NAMALWA (cell line): Measurements from ENCODE around the gene CNTN2.

Experiments
- DNase-seq: peaks from one replicate; pipeline ENCODE4 v3.0.0-alpha.2; 2015; ENCODE audit warnings: low spot score

Gene CNTN2

DNA sequence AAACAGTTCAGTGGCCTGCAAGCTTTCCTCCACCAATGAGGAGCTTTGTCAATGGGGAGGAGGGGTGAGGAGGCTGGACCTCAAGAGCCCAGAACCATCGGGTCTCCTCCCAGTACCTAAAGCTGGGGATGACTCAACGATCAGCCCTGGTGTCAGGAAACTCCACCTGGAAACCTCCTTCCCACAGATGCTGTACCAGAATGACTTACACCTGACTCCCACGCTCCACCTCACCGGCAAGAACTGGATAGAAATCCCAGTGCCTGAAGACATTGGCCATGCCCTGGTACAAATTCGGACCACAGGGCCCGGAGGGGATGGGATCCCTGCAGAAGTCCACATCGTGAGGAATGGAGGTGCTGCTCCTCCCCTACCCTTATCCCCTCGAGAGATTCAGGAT lies 29.9 kb downstream of the CNTN2 start:
- no peak for DNase-seq

DNA sequence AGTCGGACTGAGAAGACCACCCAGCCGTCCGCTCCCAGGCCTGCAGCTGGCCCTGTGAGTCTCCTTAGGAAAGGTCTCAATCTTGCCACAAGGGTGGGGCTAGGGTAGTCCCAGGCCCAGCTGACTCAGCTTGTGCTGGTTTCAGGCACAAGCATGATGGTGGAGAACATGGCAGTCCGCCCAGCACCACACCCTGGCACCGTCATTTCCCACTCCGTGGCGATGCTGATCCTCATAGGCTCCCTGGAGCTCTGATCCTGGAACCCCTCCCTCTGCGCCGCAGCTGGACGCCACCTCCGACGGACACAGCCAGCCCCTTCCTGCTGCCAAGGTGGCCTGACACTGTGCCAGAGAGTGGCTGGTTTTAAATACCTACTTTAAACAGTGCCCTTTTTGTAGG lies 30.5 kb downstream of the CNTN2 start:
- no peak for DNase-seq

DNA sequence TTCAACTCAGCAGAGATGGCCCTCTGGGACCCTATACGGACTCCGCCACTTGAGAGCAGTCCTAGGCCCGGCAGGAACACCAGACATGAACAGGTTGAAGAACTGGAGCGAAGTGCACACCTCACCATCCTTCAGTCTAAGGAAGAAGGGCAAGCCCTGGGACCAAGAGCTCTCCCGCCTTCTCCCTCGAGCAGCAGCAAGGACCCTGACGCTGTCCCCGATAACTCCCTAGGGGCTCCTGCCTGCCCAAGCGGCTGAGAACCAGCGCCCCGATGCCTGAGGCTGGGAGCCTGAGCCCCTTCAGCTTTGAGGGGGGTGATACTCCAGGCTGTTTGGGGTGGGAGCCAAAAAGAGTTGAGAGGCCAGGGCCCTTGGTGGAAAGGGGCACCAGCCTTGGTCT lies 31.1 kb downstream of the CNTN2 start:
- no peak for DNase-seq

DNA sequence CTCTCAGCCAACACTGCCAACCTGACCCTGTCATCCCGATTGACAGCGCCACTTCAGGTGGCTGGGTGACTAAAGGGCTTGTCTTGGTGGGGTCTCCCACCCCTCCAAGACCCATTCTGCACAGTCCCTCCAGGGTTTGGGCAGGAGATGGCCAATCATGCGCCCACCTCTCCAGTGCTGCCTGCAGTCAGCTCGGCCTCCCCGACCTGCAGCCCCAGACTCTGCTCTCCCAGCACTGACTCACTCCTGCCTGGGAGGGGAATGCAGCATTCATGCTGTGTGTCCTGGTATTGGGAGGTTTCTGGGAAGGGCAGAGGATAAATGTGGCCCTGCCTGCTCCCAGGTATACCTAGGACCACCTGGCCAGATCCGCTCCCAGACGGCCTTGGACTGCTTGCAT lies 31.5 kb downstream of the CNTN2 start:
- DNase-seq = no peak

DNA sequence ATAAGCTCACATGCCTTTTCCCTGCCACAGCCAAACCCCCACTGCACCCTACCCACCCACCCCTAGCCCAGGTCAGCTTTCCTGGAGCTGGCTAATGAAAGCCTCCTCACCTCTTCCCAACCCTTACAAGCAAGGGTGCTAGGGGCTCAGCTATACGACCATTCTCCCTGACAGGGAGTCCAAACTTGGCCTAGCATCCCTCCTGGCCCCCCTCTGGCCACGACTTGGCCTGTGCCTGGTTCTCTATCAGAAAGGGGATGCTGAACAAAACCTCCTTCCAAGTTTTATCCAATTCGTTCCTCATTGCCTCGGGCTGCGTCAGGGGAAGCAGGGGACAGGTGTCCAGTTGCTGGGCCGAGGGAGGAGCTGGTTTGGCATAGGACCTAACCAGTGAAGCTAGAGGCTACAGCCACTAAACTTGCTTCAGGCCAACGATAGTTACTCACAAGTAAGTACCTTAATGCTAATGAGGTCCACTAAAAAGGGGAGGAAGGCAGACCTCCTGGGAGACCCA lies 32.7 kb downstream of the CNTN2 start:
- no peak for DNase-seq

DNA sequence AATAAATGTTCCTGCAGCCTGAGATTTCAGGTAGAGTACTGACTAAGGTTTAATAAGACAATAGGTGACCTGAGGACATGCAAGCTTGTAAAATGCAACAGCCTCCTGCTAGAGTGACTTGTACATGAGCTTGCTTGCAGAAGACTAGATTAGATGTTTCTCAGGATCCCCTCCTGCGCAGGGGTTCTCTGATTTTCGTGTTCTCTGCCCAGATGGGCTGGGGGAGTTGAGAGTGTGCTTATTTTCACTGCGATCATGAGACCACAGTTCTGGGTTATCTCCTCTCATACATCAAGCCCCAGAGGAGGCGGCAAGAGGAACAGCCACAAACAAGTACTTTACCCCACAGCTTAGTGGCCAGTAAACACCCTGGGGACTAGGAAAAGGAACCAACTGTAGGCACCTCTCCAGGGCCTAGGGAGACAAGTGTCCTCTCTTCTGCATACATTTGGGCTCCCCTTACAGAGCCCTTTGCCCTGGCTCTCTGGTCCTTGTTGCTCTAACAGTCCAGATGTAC lies 33.3 kb downstream of the CNTN2 start:
- DNase-seq = no peak

DNA sequence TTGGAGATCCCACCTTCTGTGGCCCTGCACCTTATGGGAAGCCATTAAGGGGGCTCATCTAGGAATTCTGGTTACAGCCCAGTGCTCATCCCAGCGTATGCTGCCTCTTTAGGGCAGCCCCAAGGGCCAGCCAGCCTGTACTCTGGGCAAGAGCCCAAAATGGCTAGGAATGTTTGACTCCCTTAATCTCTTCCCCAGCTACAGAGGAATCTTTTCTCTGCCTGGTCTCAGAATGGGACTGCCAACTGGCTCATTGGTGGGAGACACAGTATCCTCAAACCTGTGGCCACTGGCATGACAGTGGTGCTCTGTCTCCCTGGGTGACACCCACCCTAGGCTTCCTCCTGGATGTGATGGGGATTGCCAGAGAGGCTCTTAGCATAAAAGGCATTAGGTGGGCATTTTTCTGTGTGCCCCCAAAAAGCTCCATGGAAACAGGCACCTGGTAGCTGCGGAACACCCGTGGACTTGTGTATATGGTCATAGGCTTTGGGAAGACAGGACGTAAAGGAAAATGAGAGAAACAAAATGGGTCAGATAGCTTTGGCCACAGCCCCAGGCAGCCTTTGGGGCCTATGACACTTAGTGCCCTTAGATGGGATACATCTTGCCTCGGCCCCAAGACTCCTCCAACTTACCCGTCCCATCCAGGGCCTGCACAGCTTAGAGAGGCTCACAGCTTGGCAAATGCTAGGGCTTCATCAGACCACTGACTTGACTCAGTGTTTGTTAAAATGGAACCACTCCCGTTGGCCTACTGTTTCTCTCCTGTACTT lies 34.3 kb downstream of the CNTN2 start:
- DNase-seq = no peak

DNA sequence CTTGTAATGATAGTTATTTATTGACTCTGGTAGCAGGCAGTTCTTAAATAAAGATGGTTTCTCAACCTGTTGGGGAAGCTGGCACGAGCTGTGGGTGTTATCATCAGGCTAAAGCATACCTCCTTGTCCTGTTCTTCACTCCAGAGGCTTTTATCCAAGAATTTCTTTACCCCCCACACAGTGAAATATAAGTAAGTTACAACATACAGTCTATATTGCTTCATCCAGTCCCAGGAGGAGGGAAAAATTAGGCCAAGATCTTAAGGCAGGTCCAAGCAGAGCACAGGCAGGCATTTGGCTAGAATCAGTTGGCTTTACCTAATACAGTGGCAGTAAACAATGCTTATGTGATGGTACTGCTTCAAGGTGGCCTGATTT lies 34.9 kb downstream of the CNTN2 start:
- no peak for DNase-seq

DNA sequence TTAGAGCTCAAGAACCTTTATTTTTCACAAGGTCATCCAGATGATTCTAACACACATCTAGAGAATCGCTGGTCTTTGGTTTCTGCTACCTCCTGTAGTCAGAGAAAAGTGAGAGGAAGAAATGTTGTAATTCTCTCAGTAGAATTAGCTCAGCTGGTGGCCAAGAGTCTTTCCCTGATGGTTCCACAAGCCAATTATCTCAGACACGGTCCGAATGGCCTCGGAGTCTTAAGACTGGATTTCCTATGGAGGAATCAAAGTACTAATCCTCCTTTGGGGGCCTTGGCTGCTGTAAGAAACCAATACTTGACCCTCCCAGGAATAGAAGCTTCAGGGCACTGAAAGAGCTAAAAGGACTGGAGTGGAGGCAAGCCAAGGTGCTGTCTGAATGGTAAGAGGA lies 39.4 kb downstream of the CNTN2 start:
- no peak for DNase-seq

DNA sequence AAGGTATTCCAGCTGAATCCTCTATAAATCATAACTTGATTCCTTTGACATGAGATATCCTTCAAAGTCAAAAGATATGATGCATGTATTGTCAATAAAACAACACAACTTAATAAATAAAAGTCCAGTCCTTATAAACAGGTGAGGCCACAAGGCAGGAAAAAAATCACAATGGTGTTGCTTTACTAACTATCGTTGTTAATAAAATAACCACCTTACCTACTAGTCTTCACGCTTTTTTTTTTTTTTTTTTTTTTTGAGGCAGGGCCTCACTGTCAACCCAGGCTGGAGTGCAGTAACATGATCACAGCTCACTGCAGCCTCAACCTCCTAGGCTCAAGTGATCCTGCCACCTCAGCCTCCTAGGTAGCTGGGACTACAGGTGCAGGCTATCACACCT lies 41.3 kb downstream of the CNTN2 start, which contains the start of gene TMEM81:
Gene TMEM81 (minus strand): TSS at position 101 of the 400 bp plus-strand sequence. CDS start 140 bp downstream, outside the sequence.
- DNase-seq = no peak

DNA sequence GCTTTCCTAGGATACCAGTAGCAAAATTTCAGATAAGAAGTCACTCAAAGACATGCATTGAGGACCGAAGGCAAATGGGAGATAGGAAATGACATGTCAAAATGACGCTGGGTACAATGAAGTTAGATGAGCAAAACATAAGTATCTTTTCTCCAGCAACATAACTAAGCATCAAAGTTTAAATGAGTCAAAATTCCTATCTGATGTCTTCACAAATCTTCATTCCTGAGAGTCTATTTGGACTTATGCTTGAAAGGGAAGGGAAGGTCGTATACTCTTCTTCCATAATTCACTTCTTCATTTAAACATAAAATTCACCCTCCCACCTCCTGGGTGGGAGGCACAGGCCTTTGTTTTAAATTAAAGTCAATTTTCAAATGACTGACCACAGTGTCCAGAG lies 45.3 kb downstream of the CNTN2 start:
- DNase-seq = no peak

DNA sequence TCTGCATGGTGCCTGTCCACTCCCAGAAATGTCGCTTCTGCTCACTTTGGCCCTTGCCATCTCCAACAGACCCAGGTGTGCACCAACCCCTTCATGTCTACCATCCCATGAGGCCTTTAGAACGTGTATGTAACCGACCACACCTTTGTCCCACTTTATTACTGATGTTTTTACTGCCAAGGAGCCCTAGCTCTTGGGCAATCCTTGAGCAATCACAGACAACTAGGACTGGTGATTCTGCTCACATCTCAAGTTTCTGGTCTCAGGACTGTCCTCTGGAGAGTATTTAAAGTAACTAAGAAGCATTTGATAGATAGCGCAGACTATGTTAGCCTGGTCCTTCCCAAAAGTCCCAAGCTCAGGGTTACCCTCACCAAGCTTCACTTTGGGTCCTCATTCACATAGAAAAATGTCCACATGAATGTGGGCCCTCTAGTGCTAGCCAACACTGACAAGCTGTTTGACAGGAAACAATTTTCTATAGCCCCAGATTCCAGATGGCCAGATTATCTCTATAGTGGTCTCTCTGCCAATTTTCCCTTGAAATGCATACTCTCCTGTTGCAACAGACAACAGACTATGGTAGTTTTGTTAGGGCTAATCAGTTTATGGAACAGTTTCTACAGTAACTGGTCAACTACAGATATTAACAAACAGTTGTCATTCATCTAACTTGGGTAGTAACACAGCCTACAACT lies 48.2 kb downstream of the CNTN2 start:
- DNase-seq = no peak

DNA sequence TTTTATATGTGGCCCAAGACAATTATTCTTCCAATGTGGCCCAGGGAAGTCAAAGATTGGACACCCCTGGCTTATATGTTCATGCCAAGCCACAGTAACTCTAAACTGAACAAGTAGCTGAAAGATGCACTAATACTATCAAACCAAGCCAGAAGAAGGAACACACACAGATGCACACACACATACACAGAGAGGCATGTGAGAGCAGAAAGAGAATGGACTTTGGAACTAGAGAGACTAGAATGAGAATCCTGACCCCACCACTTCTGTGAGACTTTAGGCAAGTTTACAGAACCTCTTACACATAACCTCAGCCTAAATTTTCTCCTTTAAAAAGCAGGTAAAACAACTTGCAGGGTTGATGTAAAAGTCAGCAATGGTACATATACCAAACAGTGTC lies 52.4 kb downstream of the CNTN2 start:
- no peak for DNase-seq

DNA sequence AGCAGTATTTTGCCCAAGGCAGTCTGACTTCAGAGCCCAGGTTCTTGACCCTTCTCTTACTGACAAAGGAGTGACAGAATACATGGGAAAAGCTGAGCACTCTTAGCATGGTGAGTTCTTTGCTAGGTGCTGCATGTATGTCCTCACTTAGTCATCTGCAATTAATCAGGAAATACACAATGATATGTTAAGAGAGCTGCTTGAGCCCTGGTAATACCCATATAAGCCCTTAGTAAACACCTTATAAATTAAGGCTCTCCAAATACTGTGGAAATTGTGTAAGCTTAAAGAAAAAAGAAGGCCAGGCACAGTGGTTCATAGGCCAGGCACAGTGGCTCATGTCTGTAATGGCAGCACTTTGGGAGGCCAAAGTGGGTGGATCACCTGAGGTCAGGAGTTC lies 55.2 kb downstream of the CNTN2 start:
- no peak for DNase-seq

DNA sequence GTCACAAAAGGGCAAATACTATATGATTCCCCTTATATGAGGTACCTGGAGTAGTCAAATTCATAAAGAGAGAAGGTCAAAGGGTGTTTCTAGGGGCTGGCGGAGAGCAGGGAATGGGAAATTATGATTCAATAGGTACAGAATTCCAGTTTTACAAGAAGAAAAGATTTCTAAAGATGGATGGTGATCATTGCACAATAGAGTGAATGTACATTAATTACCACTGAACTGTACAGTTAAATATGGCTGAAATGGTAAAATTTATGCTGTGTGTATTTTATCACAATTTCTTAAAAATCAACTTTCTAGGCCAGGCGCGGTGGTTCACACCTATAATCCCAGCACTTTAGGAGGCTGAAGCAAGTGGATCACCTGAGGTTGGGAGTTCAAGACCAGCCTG lies 59.4 kb downstream of the CNTN2 start:
- no peak for DNase-seq

DNA sequence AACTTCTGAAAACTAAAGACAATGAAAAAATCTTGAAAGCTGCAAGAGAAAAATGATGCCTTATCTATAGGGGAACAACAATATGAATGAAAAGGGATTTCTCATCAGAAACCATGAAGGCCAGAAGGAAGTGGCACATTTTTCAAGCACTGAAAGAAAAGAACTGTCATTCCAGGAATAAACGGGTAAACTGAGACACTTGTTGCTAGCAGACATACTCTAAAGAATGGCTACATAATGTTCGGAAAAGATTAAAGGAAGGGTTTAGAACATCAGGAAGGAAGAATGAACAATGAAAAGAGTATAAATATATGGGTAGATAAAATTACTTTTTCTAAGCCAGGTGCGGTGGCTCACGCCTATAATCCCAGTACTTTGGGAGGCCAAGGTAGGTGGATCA lies 64.3 kb downstream of the CNTN2 start:
- no peak for DNase-seq

DNA sequence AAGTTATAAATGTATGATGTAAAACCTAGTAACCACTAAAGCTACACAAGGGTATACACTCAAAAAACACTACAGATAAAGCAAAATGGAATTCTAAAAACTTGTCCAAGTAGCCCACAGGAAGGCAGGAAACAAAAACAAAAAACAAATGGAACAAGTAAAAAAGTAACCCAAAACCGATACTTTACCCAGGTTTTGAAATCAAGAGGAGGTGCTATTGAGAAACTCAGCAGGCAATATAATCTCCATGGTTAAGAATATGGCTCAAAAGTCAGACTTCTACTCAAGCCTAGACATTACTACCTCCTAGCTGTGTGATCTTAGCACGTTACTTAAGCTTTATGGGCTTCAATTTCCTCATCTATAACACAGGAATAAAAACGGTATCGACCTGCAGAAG lies 65.5 kb downstream of the CNTN2 start:
- no peak for DNase-seq

DNA sequence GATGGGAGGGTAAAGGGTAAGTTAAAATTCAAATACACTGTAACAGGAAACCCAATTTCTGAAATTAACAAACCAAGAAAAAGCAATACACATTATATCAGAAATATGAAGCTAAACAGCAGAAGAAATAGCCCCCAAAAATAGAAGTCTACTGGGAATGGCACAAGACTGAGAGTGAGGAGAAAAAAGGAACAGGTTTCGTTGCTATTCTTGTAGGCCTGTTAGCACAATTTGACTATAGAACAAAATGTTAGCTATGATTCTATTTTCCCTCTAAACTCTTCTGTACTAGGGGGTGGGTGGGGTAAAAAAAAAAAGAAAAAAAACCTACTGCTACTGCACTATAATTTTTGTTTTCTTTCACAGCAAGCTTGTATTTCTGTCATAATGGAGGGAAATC lies 66.3 kb downstream of the CNTN2 start:
- DNase-seq = no peak

DNA sequence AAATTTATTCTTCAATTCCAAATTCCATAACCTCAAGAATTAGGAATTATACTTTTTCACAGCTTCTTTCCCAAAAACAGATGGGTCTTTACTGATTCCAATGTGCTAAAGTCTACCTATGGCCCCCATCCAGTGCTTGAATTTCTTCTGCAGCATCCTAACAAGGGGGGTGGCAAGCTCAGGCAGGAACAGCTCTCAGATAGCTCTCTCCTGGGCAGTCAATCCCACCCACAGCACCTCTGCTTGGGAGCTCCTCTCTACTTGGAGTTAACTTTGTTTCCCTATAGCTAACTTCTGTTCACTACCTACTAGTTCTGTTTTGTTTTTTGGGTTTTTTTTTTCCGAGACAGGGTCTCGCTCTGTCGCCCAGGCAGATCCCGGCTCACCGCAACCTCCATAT lies 66.7 kb downstream of the CNTN2 start:
- DNase-seq = no peak

DNA sequence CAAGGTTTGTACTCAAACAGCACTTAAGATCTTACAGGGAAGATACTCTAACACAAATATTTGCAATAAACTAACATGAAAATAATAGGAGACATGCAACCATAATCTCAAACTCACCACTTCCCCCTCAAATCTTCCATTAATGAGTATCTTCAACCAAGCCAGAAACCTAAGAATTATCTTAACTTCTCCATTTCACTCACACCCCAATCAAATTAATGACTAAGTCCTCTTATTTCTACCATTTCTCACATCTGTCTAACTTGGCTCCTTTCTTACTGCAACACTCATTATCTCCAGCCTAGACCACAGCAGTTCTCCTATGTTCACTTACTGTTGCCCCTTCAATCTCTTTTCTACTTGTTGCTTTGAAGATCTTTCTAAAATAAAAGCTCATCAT lies 68.3 kb downstream of the CNTN2 start:
- DNase-seq = no peak

DNA sequence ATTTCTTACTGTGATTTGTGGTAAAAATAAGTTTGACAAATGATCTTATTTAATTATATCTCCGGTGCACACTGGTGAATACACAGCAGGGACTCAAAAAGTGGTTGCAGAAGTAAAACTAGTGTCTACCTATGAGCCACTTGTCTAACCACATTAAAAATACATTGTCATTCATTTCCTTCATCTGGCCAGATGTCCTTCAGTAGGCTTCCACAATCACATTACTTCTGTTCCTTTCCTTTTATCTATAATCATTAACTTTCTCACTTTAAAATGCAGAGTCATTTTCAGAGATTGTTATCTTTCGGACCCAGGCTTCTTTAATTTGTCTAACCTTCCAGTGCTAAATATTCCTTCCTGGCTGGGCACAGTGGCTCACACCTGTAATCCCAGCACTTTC lies 75.7 kb downstream of the CNTN2 start:
- no peak for DNase-seq

DNA sequence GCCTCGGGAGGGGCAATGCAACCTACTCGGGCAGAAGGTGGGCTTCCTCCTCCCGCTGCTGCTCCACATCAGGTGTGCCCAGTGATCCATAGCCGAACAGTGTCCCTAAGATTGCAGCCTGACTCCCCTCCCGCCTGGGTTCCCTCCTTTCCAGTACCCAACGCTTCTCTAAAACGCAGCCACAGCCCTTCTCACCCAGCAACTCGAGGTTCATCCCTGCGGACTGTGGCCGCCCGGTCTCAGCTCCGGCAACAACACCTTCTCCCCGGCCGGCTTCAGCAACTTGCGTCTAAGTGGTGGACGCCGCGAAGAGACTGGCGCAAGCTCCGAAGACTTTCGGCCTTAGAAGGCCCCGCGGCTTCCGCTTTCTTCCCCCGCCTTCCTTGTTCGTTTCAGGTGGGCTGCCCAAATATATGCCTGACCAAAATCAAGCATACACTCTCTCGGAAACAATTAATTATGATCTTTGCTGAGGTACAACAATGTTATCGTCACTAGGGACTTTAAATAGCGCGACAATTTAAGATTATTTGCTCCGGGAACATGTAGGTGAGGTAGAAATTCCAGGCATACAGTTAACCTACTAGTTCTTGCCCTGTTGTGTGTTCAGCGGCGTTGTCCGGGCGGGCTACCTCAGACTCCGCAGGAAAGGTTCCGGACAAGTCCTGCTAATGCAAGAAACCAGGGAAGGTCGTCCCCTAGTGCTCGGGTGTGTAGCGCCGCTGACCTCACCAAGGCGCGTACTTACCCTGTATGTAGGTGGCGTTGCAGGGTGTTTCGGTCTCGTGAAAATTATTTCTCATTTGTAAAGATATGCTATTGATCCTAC lies 78.9 kb downstream of the CNTN2 start, which contains the start of gene RBBP5:
Gene RBBP5 (minus strand): TSS at position 319 of the 829 bp plus-strand sequence. CDS start 105 bp downstream, at position 214.
- DNase-seq = peak; percentile 97
